OCI-LY1 (cell line): ENCODE measurements around the gene UACA.

Experiments
- EZH2 ChIP-seq: fragments of 200-600 bp; sonication (generic), shearing (Covaris generic); IDR thresholded peaks from 2 replicates; pipeline ENCODE4 v1.8.0; 2017; ENCODE audit warnings: borderline replicate concordance, mixed run types, mild to moderate bottlenecking, antibody characterized with exemption, low read length, moderate library complexity, mixed read lengths
- TF ChIP-seq, protein P1 (sequence below): fragments of 200-600 bp; sonication (generic), shearing (Covaris generic); IDR thresholded peaks from 2 replicates; pipeline ENCODE4 v1.5.1; 2017; ENCODE audit warnings: mild to moderate bottlenecking, antibody characterized with exemption, low read length, moderate library complexity, mixed read lengths

DNA sequence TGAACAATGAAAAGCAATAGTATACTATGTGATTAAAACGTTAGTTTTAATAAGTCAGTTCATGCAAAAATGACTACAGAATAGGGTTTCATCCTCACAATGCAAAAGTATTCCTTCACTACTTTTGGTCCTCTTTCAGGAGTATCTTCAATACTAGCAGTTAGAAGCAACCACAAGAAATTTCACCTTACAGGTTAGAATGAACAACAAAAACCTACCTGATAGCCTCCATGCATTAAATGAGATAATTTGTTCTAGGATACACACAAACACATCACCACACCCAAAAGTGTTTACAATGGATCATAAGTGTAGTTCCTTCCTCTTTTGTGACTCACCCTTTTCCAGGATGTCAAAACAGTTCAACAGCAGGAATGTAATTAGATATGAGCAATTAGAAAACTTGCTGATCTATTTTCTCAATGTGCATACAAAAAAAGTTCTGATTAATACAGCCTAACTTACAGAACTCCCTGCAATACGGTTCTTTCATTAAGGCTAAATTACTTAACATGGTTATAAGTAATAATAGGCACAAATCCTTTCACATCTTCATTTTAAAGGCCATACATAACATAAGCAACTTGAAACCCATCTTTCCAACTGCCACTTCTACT lies 21.6 kb downstream of the UACA start:
- TF ChIP-seq EZH2: no peak
- TF ChIP-seq, protein P1, sequence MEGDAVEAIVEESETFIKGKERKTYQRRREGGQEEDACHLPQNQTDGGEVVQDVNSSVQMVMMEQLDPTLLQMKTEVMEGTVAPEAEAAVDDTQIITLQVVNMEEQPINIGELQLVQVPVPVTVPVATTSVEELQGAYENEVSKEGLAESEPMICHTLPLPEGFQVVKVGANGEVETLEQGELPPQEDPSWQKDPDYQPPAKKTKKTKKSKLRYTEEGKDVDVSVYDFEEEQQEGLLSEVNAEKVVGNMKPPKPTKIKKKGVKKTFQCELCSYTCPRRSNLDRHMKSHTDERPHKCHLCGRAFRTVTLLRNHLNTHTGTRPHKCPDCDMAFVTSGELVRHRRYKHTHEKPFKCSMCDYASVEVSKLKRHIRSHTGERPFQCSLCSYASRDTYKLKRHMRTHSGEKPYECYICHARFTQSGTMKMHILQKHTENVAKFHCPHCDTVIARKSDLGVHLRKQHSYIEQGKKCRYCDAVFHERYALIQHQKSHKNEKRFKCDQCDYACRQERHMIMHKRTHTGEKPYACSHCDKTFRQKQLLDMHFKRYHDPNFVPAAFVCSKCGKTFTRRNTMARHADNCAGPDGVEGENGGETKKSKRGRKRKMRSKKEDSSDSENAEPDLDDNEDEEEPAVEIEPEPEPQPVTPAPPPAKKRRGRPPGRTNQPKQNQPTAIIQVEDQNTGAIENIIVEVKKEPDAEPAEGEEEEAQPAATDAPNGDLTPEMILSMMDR: no peak
